HEK293T (cell line): ENCODE data around the gene LNPK.

ENCODE experiments used
- ARNT ChIP-seq: fragments of 450-650 bp; IDR thresholded peaks from 2 replicates; pipeline ENCODE4 v1.6.1; 2017; ENCODE audit warnings: mild to moderate bottlenecking
- BHLHE40 ChIP-seq: fragments of 450-650 bp; IDR thresholded peaks from 2 replicates; pipeline ENCODE4 v1.6.1; 2016; ENCODE audit warnings: mild to moderate bottlenecking, moderate library complexity, borderline replicate concordance
- CTBP1 ChIP-seq: fragments of 450-650 bp; IDR thresholded peaks from 2 replicates; pipeline ENCODE4 v1.6.1; 2016; ENCODE audit warnings: borderline replicate concordance
- ELF4 ChIP-seq: fragments of 450-650 bp; IDR thresholded peaks from 2 replicates; pipeline ENCODE4 v1.6.1; 2017; ENCODE audit warnings: antibody characterized with exemption
- FOXA1 ChIP-seq: fragments of 450-650 bp; IDR thresholded peaks from 2 replicates; pipeline ENCODE4 v1.6.1; 2016; ENCODE audit warnings: mild to moderate bottlenecking
- FOXK2 ChIP-seq: fragments of 450-650 bp; IDR thresholded peaks from 2 replicates; pipeline ENCODE4 v1.6.1; 2016; ENCODE audit warnings: mild to moderate bottlenecking
- FOXM1 ChIP-seq: fragments of 450-650 bp; IDR thresholded peaks from 2 replicates; pipeline ENCODE4 v1.6.1; 2017; ENCODE audit warnings: mild to moderate bottlenecking, borderline replicate concordance
- HDGF ChIP-seq: fragments of 450-650 bp; IDR thresholded peaks from 2 replicates; pipeline ENCODE4 v1.6.1; 2017; ENCODE audit warnings: antibody characterized with exemption, borderline replicate concordance
- NFRKB ChIP-seq: fragments of 450-650 bp; IDR thresholded peaks from 2 replicates; pipeline ENCODE4 v1.6.1; 2016; ENCODE audit warnings: mild to moderate bottlenecking, moderate library complexity
- SP1 ChIP-seq: fragments of 450-650 bp; IDR thresholded peaks from 2 replicates; pipeline ENCODE4 v1.6.1; 2017
- TARDBP ChIP-seq: fragments of 450-650 bp; IDR thresholded peaks from 2 replicates; pipeline ENCODE4 v1.6.1; 2016
- ZNF384 ChIP-seq: fragments of 450-650 bp; IDR thresholded peaks from 2 replicates; pipeline ENCODE4 v1.6.1; 2016
- TF ChIP-seq, protein P1 (sequence below): fragments of 450-650 bp; IDR thresholded peaks from 2 replicates; pipeline ENCODE4 v1.6.1; 2016

GRCh38 chr2:175932675-175933074 is 69.4 kb downstream of the LNPK start:
- TF ChIP-seq HDGF (no peak), SP1 (no peak), BHLHE40 (no peak), NFRKB (no peak), FOXA1 (no peak), FOXM1 (no peak), ZNF384 (no peak), TARDBP (no peak), CTBP1 (no peak), ARNT (no peak), ELF4 (no peak), FOXK2 (no peak)
- TF ChIP-seq, protein P1, sequence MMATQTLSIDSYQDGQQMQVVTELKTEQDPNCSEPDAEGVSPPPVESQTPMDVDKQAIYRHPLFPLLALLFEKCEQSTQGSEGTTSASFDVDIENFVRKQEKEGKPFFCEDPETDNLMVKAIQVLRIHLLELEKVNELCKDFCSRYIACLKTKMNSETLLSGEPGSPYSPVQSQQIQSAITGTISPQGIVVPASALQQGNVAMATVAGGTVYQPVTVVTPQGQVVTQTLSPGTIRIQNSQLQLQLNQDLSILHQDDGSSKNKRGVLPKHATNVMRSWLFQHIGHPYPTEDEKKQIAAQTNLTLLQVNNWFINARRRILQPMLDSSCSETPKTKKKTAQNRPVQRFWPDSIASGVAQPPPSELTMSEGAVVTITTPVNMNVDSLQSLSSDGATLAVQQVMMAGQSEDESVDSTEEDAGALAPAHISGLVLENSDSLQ, result no peak
